Ectodermal cell (in vitro differentiated cells): ENCODE results near the gene TMEM92.

Experiments used
- H3K27ac ChIP-seq: 2 replicates; pipeline ENCODE4 v1.7.0; 2013; ENCODE audit warnings: mild to moderate bottlenecking, low read depth, low read length; ENCODE audit not compliant: insufficient read depth, poor library complexity, severe bottlenecking
- H3K27me3 ChIP-seq: 2 replicates; pipeline ENCODE4 v1.7.0; 2013; ENCODE audit warnings: mild to moderate bottlenecking, low read length; ENCODE audit not compliant: insufficient read depth, control insufficient read depth, poor library complexity, severe bottlenecking
- H3K36me3 ChIP-seq: one replicate; pipeline ENCODE4 v1.7.0; 2013; ENCODE audit warnings: low read length; ENCODE audit not compliant: control insufficient read depth, insufficient read depth
- H3K4me1 ChIP-seq: one replicate; pipeline ENCODE4 v1.7.0; 2013; ENCODE audit warnings: low read length; ENCODE audit not compliant: control insufficient read depth, insufficient read depth
- H3K4me3 ChIP-seq: 2 replicates; pipeline ENCODE4 v1.7.0; 2013; ENCODE audit warnings: low read depth, low read length, control low read depth; ENCODE audit not compliant: insufficient read depth
- H3K9me3 ChIP-seq: 2 replicates; pipeline ENCODE4 v1.7.0; 2013; ENCODE audit warnings: mild to moderate bottlenecking, low read length, moderate library complexity; ENCODE audit not compliant: control insufficient read depth
- WGBS, 2 experiments: methylation state at CpG; one replicate each; pipeline ENCODE4 v1.1.7; 2013; ENCODE audit warnings: missing lambda C conversion rate in 2 of 2; 5-methylcytosine and 5-hydroxymethylcytosine counted together

The TMEM92 gene

GRCh38 chr17:50252781-50253180 is 21.5 kb upstream of the TMEM92 start:
- no peak overlapping the region for H3K27ac ChIP-seq
- no peaks in the 10 kb centered on the region for H3K27me3 ChIP-seq
- H3K9me3 ChIP-seq = no peaks in the 10 kb centered on the region
- H3K4me1 ChIP-seq = peaks cover 8% of the 10 kb centered on the region
- WGBS, 2 experiments = 81 to 83% methylated on average over 3 of the region's 3 CpGs
- no peaks in the 10 kb centered on the region for H3K36me3 ChIP-seq
- H3K4me3 ChIP-seq = no peak overlapping the region

- peaks cover 15% of the 10 kb centered on the region for H3K4me1 ChIP-seq
- H3K4me3 ChIP-seq = no peak overlapping the region
- no peak overlapping the region for H3K27ac ChIP-seq
- H3K36me3 ChIP-seq = no peaks in the 10 kb centered on the region
- 92 to 94% methylated on average over 12 of the region's 12 CpGs for WGBS, 2 experiments
- H3K9me3 ChIP-seq = no peaks in the 10 kb centered on the region
- no peaks in the 10 kb centered on the region for H3K27me3 ChIP-seq
Observed at GRCh38 chr17:50255766-50256635, 18.3 kb upstream of the TMEM92 start.

GRCh38 chr17:50256826-50257618 is 17.2 kb upstream of the TMEM92 start:
- Histone ChIP-seq H3K27me3 (no peaks in the 10 kb centered on the region), H3K4me1 (peaks cover 15% of the 10 kb centered on the region), H3K4me3 (no peak overlapping the region), H3K36me3 (no peaks in the 10 kb centered on the region), H3K27ac (no peak overlapping the region), H3K9me3 (no peaks in the 10 kb centered on the region)
- WGBS, 2 experiments = 93 to 95% methylated on average over 10 of the region's 10 CpGs

GRCh38 chr17:50257676-50258224 is 16.5 kb upstream of the TMEM92 start:
- Histone ChIP-seq H3K4me1 (peaks cover 15% of the 10 kb centered on the region), H3K27ac (no peak overlapping the region)
- WGBS, 2 experiments = 59 to 61% methylated on average over 15 of the region's 15 CpGs

GRCh38 chr17:50258647-50259476 is 15.4 kb upstream of the TMEM92 start:
- WGBS, 2 experiments = 76 to 77% methylated on average over 13 of the region's 13 CpGs
- H3K4me1 ChIP-seq = peaks cover 20% of the 10 kb centered on the region
- no peaks in the 10 kb centered on the region for H3K27me3 ChIP-seq

More at GRCh38 chr17:50257676-50258224, 16.5 kb upstream of the TMEM92 start:
- Histone ChIP-seq H3K36me3 (no peaks in the 10 kb centered on the region), H3K4me3 (no peak overlapping the region), H3K9me3 (no peaks in the 10 kb centered on the region), H3K27me3 (no peaks in the 10 kb centered on the region)

GRCh38 chr17:50259477-50260324 is 14.6 kb upstream of the TMEM92 start:
- no peaks in the 10 kb centered on the region for H3K27me3 ChIP-seq
- peaks cover 29% of the 10 kb centered on the region for H3K4me1 ChIP-seq
- H3K4me3 ChIP-seq = no peak overlapping the region
- 82 to 83% methylated on average over 19 of the region's 19 CpGs for WGBS, 2 experiments
- no peaks in the 10 kb centered on the region for H3K9me3 ChIP-seq
- H3K27ac ChIP-seq = no peak overlapping the region
- H3K36me3 ChIP-seq = no peaks in the 10 kb centered on the region

More at GRCh38 chr17:50258647-50259476, 15.4 kb upstream of the TMEM92 start:
- Histone ChIP-seq H3K27ac (no peak overlapping the region), H3K9me3 (no peaks in the 10 kb centered on the region), H3K36me3 (no peaks in the 10 kb centered on the region), H3K4me3 (no peak overlapping the region)

- Histone ChIP-seq H3K4me3 (no peak overlapping the region), H3K9me3 (no peaks in the 10 kb centered on the region), H3K27me3 (no peaks in the 10 kb centered on the region), H3K4me1 (peaks cover 33% of the 10 kb centered on the region), H3K27ac (no peak overlapping the region), H3K36me3 (no peaks in the 10 kb centered on the region)
- WGBS, 2 experiments = 87 to 88% methylated on average over 6 of the region's 6 CpGs
Observed at GRCh38 chr17:50260501-50260911, 13.8 kb upstream of the TMEM92 start.

GRCh38 chr17:50261051-50261915 is 13.0 kb upstream of the TMEM92 start:
- H3K4me1 ChIP-seq = peaks cover 39% of the 10 kb centered on the region
- no peak overlapping the region for H3K27ac ChIP-seq
- no peaks in the 10 kb centered on the region for H3K9me3 ChIP-seq
- H3K27me3 ChIP-seq = no peaks in the 10 kb centered on the region
- no peak overlapping the region for H3K4me3 ChIP-seq
- no peaks in the 10 kb centered on the region for H3K36me3 ChIP-seq
- WGBS, 2 experiments = 88% methylated on average over 15 of the region's 15 CpGs
